ENCODE data around the gene CYP4F3. TPM values are rescaled to one million over a fixed set of nuclear protein-coding genes. Genes with fewer than 3 reads are reported as not detected.

The CYP4F3 gene
- total RNA-seq, 2 experiments from 2014 or later = not detected

GRCh38 chr19:15623711-15624318 lies 16.9 kb upstream of the CYP4F3 start:
- Mint-ChIP-seq H3K36me3 (ENCODE audit: low read depth) (no peaks in the 10 kb centered on the region), H3K9me3 (no peaks in the 10 kb centered on the region), H3K4me3 (no peak overlapping the region), H3K4me1 (ENCODE audit: low read depth) (no peaks in the 10 kb centered on the region), H3K27ac (no peak overlapping the region), H3K27me3 (peaks cover 43% of the 10 kb centered on the region)
- Histone ChIP-seq H3K9me3 (ENCODE audit: control insufficient read depth in 1 of 2, insufficient read depth in 1 of 2, low read length in 2 of 2) (peaks cover 0 to 8% of the 10 kb centered on the region in 2 experiments), H3K36me3 (ENCODE audit: insufficient read depth, low read length) (no peaks in the 10 kb centered on the region), H3K27me3 (ENCODE audit: control insufficient read depth in 1 of 2, insufficient read depth in 2 of 2, low read length in 2 of 2) (peaks cover 9 to 20% of the 10 kb centered on the region in 2 experiments), H3K4me3 (ENCODE audit: low read length) (no peak overlapping the region), H3K27ac (ENCODE audit: low read depth in 1 of 2, low read length in 2 of 2) (no peak overlapping the region), H3K4me1 (ENCODE audit: insufficient read depth, low read length) (no peaks in the 10 kb centered on the region)
- ATAC-seq (ENCODE audit: poor library complexity) = no peak
- ChIA-PET CTCF (no interaction called here), POLR2A (no interaction called here)
- intact Hi-C loops (cut with DNase I, micrococcal nuclease) = no loop called here
- no peak for TF ChIP-seq CTCF (IDR thresholded peaks at IDR 0.05)
- peak in 1 of 14 experiments; percentile 17 for DNase-seq

DNA sequence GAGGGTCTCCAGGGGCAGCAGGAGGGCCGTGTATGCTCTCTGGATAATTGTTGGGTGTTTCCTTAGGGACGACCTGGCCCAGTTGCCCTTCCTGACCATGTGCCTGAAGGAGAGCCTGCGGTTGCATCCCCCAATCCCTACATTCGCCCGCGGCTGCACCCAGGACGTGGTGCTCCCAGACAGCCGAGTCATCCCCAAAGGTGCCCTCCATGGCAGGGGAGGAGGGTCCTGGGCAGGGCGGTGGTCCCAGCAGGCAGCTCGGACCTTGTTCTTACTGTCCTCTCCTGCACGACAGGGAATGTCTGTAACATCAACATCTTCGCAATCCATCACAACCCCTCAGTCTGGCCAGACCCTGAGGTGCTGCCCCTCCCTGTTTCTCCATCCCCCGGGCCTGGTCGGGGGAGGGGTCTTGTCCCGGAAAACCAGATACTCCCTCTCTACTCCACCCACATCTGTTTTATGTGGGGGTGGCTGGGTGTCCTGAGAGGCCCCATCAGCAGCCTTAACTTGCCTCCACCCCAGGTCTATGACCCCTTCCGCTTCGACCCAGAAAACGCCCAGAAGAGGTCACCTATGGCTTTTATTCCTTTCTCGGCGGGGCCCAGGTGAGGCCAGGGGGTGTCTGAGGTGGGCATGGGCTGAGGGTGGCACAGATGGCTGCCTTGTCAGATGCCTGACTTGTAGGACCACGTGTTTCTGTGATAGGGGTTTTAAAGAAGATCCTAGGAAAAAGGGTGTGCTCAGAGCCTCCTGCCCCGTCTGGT lies 12.3 kb upstream of the CYP4F3 start:
- Mint-ChIP-seq H3K4me1 (ENCODE audit: low read depth) (no peaks in the 10 kb centered on the region), H3K27me3 (peaks cover 25% of the 10 kb centered on the region), H3K36me3 (ENCODE audit: low read depth) (no peaks in the 10 kb centered on the region), H3K9me3 (no peaks in the 10 kb centered on the region), H3K27ac (no peak overlapping the region), H3K4me3 (no peak overlapping the region)
- ATAC-seq (ENCODE audit: poor library complexity) = no peak
- no peak for TF ChIP-seq CTCF (IDR thresholded peaks at IDR 0.05)
- ChIA-PET CTCF (no interaction called here), POLR2A (no interaction called here)
- intact Hi-C loops (cut with DNase I, micrococcal nuclease) = loop anchor here (1.0 to 5.0 kb wide), 5 partner anchors 241 to 789 kb away; no protein-coding TSS in a partner anchor
- no peaks in the 10 kb centered on the region for H3K36me3 ChIP-seq (ENCODE audit: insufficient read depth, low read length)
- H3K9me3 ChIP-seq (ENCODE audit: control insufficient read depth in 1 of 2, insufficient read depth in 1 of 2, low read length in 2 of 2) = peaks cover 0 to 3% of the 10 kb centered on the region in 2 experiments
- H3K27ac ChIP-seq (ENCODE audit: low read depth in 1 of 2, low read length in 2 of 2) = no peak overlapping the region
- H3K4me3 ChIP-seq (ENCODE audit: low read length) = no peak overlapping the region
- DNase-seq = no peak
- peaks cover 10% of the 10 kb centered on the region for H3K4me1 ChIP-seq (ENCODE audit: insufficient read depth, low read length)
- H3K27me3 ChIP-seq (ENCODE audit: control insufficient read depth in 1 of 2, insufficient read depth in 2 of 2, low read length in 2 of 2) = peaks cover 0 to 11% of the 10 kb centered on the region in 2 experiments

DNA sequence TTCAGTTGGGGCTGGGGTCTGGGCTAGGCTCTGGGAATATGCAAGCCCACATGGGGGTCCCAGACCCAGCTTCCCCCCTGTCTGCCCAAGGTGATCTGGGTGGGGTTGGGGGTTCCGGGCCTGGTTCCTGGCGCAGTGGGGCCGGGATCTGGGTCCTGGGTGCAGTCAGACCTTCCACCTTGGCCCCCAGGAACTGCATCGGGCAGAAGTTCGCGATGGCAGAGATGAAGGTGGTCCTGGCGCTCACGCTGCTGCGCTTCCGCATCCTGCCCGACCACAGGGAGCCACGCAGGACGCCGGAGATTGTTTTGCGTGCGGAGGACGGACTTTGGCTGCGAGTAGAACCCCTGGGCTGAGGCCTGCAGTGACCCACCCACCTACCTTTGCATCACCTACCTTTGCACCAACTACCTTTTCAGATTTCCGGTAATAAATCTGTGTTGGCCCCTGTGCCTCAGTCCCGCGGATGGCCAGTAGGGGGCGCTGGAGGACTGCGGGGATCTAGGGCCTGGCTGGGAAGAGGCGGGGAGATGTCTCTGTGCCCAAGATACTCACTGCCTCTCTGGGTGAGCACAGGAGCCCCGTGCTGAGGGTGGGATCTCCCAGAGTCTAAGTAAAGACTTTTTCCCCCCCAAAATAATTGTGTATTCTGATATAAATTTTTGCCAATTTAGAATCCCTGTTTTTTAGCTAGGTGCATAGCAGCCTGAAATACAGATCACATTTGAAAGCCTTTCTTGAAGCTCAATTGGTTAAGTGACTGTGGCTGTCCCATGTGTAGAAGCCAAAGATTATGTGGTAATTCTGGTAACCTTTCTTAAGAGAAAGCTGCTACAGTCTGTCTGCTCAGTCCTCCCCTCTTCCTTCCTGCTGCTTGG lies 11.5 kb upstream of the CYP4F3 start:
- no peak overlapping the region for H3K4me3 ChIP-seq (ENCODE audit: low read length)
- Mint-ChIP-seq H3K27me3 (peaks cover 22% of the 10 kb centered on the region), H3K27ac (no peak overlapping the region), H3K9me3 (no peaks in the 10 kb centered on the region), H3K4me3 (no peak overlapping the region), H3K36me3 (ENCODE audit: low read depth) (no peaks in the 10 kb centered on the region), H3K4me1 (ENCODE audit: low read depth) (no peaks in the 10 kb centered on the region)
- H3K4me1 ChIP-seq (ENCODE audit: insufficient read depth, low read length) = peaks cover 10% of the 10 kb centered on the region
- CTCF ChIA-PET = interaction anchor here (0.7 kb wide), 2 partner anchors 9 to 412 kb away, joined by 3 read pairs; no protein-coding TSS in a partner anchor
- intact Hi-C loops (cut with DNase I, micrococcal nuclease) = loop anchor here (1.0 to 5.0 kb wide), 5 partner anchors 240 to 788 kb away; no protein-coding TSS in a partner anchor
- ATAC-seq (ENCODE audit: poor library complexity) (peak; percentile 98), DNase-seq (peak; percentile 77 to 95 (median 90))
- peak; percentile 93 for TF ChIP-seq CTCF (IDR thresholded peaks at IDR 0.05)
- H3K36me3 ChIP-seq (ENCODE audit: insufficient read depth, low read length) = no peaks in the 10 kb centered on the region
- H3K27me3 ChIP-seq (ENCODE audit: control insufficient read depth in 1 of 2, insufficient read depth in 2 of 2, low read length in 2 of 2) = peaks cover 0 to 7% of the 10 kb centered on the region in 2 experiments
- H3K9me3 ChIP-seq (ENCODE audit: control insufficient read depth in 1 of 2, insufficient read depth in 1 of 2, low read length in 2 of 2) = peaks cover 0 to 3% of the 10 kb centered on the region in 2 experiments
- POLR2A ChIA-PET = interaction anchor here (1.0 to 1.1 kb wide), 2 partner anchors 207 to 556 kb away, joined by 4 read pairs; partner anchors contain the start of gene FAM32A
- H3K27ac ChIP-seq (ENCODE audit: low read depth in 1 of 2, low read length in 2 of 2) = no peak overlapping the region
